ENCODE measurements around the gene PELO.
"Not testable (repeated sequence)": the region's sequence is repeated elsewhere in the genome, so short reads cannot be mapped to it uniquely, and the experiment has no call there.

PELO gene

DNA sequence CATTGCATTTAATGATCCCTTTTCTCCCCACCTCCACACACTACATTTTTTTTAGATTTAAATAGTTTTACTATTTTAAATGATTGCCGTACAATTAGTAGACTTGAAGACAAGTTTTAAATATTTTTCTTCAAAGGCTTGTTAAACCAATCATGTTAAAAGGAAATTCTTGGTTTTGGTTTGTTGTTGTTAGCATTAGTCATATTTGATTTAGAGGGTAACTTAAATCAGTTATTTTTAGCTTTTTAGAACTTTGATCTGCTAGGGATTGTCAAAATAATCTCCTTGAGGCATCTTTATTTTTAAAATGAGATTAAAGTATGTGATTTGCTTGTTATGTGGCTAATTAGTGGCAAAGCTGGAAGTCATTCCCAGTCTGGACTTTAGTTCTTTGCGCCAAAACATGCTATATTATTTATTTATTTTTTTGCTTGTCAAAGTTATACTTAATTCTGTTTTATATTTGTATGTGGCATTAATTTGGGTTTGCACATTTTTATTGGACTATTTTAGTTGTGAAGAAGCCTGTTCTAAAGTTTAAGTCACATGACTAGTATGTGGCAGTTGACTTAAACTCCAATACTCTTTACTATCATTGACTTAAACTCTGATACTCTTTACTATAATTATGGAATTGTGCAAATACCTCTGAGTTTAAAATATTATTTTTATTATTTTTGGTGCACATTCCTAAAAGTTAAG is 14.7 kb downstream of the PELO start:
- DNase-seq, result no peak

DNA sequence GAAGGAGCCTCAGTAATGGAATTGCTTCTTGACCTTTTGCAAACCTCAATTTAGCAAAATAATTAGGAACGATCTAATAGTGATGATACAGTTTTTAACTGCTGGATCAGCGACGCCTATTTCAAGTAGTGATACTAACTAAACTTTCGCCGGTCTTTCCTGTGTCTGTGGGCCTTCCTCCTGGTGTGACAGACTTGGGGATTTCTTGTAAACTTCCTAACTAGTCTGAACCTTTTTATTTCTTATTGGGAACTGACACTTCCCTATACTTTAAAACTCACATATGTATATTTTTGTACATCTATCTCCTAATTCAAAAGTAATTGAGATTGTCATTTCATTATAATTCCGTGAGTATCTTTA is 15.2 kb downstream of the PELO start:
- DNase-seq, result no peak

DNA sequence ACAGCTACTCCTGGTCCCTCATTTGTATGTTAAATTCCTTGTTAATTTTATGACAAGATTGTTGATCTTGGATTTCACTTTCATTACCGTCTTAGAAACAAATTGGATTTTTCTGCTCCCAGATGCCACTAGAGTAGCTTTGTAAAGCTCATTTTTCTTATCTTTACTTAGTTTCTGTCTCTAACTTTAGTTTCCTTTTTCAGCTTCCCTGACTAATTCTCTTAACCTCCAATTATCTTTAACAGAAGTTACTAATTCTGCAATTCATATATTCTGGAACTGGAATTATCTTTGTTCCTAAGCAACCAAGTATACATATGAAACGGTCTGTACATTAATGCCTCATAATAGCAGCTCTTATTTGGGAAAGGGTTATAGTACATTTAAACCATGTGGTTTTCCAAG is 16.7 kb downstream of the PELO start:
- no peak for DNase-seq

DNA sequence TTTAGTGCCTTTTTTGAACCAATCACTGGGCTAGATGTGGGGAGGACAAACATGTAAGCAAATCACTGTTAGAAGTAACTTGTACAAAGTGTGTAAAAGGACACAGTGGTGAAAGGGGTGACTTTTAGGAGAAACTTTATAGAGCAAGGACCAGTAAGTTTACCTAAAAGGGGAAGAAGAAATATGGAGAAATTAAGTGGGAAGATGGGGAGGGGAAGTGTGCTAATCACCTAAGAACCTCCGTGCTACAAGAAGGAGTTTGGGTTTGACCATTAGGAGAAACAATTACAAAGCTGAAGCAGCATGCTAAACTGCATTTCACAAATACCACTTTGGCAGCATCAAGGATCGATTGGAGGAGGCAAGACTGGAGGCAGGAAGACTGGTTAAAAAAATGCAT is 17.3 kb downstream of the PELO start:
- DNase-seq, result no peak

DNA sequence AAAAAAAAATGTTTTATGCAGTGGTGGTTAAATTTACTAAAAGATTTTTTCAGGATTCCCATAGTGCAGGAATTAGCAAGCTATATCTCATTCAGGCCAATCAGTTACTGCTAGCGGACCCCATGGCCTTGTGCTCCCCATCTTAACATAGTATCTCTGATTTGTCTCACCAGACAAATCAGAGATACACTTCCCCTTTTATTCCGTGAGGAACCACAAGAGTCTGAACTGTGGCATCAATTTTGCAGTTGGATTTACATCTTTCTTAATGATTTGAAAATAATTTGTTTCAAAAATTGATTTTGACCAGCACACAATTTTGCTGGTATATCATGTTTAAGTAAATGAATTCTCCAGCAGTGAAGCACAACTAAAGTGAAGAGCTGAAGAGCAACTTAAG is 17.9 kb downstream of the PELO start:
- DNase-seq, result no peak

DNA sequence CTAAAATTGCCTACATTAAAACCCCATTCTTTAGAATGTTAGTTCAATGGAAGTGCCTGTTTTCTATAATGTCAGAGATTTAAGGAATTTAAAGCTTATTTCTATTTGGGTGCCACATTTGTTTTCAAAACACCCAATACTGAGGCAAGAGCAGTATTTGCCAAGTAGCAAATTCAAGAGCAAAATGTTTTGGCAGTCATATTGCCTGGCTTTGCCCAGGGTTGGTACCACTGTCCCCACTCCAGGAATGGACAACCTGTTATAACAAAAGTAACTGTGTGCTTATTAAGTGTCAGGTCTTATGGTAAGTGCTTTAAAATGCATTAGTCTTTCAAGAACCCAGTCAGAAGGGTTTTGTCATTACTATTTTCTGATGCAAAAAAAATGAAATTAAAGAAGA is 19.3 kb downstream of the PELO start:
- DNase-seq, result no peak

DNA sequence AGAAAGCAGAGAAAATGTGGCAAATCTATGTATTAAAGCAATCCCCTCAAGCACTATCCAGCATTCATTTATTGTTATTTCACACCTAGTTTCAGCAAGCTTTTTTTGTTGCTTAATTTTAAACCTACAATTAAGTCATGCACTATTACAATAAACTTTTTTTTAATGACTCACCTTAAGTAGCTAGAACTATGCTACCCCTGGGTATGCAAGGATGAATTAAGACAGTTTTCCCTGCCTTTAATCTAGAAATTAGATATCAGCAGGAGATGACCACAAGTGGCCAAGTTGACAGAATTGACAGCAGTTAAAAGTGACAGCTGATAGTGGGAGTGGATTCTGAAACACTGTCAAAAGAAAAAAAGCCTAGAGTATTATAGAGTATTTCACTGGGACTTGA is 20.0 kb downstream of the PELO start:
- DNase-seq, result no peak

DNA sequence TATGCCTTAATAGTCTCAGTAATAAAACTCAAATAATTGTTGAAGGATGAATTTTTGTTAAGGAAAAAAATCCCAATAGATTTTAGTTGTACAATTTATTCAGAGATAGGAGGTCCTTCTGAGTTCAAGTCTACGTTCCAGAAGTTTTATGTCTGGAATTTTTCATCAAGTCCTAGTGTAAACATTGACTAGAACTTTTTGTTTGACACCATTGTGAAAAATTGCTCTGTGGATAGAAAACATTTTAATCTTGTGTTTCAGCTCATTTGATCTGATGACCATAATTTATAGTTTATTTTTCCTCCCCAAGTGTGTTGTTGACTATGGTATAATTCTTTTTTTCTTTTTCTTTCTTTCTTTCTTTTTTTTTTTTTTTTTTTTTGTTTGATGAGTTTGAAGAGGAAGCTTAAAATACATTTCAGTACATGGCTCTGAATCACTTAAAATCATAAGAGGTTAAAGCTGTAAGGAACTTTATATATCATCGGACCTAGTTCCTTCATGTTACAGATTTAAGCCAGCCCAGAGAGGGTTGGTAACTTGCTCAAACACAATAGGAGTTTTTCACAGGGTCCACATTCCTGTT is 20.7 kb downstream of the PELO start:
- DNase-seq, result no peak

DNA sequence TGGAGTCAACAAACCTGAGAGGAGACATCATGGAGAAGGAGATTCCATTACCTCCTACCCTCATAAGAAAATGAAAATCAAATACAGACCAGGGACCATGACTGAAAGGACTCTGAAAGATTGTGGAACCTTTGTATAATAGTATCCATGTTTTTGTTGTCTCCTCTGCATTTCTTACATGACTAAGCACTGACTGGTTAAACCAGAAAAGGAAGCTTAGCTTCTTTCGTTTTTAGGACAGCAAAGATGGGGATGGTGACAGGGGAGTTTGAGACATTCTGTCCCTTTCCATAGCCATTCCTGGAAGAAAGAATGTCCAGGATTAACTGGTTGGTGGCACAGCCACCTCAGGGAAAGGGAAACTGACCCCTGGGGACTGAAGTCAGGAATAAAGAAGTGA is 22.2 kb downstream of the PELO start:
- no peak for DNase-seq

DNA sequence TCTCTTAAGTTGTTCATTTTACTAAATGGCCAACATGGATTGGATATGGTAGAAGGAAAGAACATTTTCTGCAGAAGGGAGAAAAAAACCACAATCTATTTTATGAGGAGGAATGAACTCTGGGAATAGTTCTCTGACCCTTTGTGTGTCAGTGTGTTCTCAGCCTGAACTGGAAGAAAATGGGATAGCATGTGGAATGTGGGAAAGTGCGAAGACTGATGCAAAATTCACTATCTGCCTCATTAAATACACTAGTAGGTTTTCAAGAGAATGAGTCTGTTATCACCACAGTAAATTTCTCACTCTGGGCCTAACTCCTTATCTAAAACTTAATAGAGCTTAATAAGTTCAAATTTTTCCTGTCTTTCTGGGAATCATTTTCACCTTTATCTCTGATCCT is 22.7 kb downstream of the PELO start:
- no peak for DNase-seq

DNA sequence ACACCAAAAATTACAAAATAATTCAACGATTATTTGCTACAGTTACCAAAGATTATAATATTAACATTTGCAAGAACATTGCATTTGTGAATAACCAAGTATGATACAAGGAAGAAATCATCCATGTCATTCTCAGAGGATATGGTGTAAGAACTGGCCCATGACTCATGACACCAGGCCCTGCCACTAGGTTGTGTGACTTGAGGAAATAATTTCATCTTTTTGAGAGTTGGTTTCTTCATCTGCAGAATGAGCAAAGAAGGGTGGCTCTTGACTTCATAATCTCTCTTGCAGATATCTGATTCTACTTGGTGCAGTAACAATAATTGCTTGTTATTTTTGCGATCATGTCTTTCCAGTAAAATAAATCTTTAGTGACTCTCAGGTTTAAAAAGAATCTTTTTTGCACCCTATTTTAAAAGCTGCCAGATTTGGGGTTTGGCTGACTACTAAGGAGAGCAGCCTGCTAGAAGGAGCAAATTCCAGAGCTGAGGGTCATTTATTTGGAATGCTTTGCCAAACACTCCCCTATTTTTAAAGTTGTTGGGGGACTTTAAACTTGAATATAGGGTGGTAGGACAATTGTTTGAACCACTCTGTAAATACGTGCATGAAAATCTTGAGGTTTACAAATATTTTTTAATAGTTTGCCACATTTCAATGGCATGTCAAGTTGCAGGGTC is 23.5 kb downstream of the PELO start:
- DNase-seq, result no peak

DNA sequence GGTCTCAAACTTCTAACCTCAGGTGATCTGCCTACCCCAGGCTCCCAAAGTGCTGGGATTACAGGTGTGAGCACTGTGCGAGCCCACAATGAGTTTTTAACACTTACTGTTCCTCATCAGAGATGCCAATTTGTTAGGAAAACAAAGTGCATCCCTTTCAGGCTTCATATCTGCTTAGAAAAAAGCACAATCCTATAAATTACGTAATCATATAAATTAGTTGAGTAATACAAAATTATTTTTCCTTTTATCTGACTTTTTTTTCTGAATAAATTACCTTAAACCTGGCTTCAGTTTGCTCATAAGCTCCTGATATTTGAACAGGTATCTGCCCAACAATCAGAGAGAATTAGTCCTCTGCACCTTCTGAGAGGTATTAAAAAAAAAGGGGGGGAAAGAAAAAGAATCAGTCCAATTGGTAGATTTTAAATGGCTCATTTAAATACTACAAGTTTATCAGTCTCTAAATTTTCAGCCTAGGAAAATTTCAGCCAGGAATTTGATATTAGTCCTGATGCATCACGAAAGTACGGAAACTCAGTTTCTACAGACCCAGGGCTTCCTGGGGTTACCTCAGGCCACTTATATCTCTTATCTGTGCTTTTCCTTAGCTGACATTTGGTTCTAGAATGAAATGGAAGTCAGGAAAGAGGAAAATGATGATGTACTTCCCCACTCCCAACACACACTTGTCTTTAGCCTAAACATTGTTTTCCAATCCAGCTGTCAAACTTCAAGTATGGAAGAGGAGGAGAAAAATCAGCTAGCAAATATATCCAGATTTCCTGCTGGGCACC is 26.8 kb downstream of the PELO start:
- no peak for DNase-seq

DNA sequence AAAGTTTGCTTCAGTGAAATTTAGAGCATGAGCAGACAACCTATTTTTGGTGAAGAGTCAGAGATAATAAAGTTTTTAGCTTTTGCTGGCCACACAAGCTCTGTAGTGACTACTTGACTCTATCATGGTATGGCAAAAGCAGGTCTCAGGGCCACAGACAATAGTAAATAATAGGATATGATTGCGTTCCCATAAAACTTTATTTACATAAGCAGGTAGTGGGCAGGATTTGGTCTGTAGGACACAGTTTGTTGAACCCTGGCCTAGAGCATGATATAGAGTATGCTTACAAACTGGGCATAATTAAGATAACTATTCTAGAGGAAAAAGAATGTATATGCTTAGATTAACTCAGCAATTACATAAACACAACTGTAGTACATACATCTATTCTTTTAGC is 30.1 kb downstream of the PELO start:
- no peak for DNase-seq

DNA sequence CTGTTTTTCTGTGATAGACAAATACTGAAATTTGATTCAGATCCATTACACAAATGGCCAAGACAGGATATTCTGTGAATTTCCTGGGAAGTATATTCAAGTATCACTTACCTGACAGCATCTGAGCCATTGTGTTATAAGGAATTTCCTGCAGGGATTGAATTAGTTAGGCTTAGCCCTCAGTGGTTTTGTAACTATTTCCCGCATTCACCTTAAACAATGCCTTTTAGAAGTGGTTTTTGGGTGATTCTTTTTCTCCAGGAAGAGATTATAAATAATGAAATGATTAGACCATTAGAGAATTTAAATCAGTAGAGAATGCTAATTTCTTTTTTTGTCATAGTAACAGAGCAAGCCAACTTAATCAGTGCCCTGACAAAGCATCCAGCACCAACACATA is 30.6 kb downstream of the PELO start:
- DNase-seq, result no peak

DNA sequence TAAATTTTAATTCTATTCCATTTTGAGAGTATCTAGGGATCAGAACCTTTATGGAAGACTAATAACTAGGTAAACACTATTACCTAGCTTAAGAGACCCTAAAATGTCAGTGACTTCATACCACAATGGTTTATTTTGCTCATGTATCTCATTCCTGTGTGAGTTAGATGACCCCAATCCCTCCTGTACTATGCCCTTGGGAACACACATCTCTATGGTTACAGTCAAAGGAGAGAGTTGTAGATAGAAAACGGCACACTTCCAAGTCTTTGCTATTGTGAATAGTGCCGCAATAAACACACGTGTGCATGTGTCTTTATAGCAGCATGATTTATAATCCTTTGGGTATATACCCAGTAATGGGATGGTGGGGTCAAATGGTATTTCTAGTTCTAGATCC is 31.1 kb downstream of the PELO start:
- DNase-seq, result not testable (repeated sequence)

DNA sequence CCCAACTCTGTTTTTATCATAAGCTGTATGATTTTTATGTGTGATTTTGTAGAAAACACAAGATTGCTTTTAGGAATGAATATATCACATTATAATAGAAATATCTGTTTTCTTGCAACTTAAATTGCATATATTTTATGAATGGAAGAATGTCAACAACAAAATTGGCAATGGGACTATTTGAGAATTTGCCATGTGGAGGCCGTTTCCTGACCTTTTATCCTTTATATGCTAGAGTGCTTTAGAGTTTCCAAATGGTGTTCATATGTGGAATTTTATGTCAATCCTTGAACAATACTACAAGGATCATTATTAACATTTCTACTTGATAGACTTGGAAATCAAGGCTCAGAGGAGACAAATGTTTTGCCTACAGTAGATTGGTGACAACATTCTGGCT is 34.2 kb downstream of the PELO start:
- no peak for DNase-seq

DNA sequence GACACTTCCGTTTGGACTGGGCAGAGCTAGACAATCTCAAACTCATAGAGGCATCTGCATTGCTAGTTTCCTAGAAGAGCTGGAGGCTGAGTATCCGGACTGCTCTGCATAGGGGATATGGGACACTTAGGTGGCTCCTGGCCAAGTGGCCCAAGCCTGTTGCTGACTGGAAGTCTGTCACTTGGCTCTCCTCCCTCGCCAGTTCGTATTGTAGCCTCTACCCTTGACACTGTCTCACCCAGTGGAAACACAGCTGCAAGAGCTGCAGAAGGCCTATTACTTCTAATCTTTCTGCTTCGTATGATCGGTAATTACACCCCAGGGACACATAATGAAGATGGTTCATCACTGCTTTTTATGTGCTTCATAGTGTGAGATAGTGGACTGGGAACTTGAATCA is 34.7 kb downstream of the PELO start:
- DNase-seq, result no peak

DNA sequence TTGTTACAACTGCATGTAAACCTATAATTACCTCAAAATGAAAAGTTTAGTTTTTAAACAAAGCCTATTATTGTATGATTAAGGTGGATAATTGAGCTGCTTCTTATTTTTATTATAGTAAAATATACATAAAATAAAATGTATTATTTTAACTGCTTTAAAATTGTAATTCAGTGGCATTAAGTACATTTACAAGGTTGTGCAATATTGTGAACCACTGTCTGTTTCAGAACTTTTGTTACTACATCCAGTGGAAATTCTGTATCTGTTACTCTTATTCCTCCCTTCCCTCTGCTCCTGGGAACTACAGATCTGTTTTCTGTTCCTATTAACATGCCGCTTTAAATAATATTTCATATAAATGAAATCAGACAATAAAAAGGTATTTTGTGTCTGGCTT is 37.1 kb downstream of the PELO start:
- no peak for DNase-seq

DNA sequence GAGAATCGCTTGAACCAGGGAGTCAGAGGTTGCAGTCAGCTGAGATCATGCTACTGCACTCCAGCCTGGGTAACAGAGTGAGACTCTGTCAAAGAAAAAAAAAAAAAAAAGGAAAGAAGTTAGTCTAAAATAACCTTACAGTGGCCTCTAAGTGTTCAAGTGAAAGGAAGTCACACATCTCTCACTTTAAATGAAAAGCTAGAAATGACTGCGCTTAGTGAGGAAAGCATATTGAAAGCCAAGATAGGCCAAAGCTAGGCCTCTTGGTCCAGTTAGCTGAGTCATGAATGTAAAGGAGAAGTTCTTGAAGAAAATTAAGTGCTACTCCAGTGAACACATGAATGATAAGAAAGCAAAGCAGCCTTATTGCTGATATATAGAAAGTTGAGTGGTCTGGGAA is 38.1 kb downstream of the PELO start:
- DNase-seq, result no peak

DNA sequence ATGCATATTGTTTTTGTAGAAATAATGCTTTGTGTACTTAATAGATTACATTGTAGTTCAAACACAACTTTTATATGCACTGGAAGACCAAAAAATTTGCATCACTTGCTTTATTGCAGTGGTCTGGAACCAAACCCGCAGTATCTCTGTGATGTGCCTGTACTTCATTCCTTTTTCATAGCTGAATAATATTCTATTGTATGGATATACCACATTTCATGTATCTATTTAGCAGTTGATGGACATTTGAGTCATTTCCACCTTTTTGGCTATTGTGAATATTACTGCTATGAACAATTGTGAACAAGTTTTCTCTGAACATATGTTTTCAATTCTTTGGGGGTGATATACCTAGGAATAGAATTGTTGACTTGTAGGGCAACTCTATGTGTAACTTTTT is 40.1 kb downstream of the PELO start:
- DNase-seq, result no peak

DNA sequence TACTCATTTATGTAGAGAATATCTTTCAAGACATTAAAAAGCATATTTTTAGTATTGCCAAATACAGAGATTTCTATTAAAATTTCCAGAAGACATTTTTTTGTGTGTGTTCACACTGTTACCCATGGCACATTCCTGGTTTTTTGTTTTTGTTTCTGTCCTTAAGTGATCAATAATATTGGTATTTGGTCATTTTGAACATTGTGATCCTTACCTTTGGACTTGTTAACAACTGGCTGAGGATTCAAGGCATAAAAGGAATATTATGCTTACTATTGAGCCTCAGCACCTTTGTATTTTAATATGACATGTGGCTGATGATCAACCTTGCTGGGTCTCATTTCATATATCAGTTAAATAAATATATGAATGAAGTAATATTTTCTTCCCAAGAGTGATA is 41.9 kb downstream of the PELO start:
- no peak for DNase-seq

DNA sequence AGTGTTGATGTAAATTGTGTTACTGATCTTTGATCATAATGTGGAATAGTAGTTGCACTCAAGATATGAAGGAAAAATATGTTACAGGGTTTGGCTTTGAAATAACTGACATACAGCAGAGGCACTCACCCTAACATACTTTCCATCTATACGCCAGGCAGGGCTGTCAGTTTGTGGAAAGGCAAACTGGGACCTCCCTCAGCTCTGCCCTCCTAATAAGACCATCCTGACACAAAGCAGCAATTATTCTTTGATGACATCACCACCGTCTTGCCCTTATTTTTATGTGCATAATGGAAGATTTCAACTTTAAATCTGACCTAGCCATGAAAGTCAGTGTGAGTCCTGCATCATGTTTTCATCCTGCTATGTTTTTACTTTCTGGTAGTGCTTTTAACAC is 42.9 kb downstream of the PELO start:
- no peak for DNase-seq

DNA sequence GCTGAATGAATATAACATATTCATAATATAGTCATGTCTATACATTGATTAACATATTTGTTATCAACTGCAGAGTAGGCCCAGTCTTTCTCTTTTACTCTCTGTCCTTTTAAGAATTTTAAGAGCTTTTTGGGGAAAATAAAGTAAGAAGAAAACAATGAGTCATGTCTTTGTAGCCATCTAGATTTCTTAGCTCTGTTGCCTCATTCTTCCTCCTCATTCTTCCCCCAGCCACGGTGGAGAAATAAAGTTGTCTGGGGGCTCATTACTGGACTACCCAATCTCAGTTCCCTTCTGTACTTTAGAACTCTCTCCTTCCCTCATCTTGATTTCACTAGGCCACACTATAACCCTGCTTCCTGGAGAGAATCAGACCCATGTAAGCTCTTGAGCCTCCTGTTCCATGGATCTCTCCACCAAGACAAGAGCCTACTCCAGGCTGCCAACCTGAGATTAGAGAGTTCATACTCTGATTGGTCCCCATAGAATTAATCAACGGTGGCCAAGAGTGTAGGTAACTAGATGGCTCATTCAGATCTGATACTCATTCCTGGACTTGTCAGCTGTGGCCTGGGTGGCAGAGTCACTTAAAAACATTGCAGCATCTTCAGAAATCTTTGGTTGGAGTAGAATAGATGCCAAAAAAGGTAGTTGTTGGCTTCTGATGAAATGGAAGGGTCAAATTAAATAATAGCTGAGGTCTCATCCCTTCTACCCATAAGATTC is 44.2 kb downstream of the PELO start:
- DNase-seq, result no peak
